ENCODE data around the gene ERCC2. TPM values are rescaled to one million over a fixed set of nuclear protein-coding genes. Genes with fewer than 3 reads are reported as not detected.

The ERCC2 gene
- total RNA-seq, 1 experiment from 2014 or later = 27.8 TPM

GRCh38 chr19:45322311-45322710, 48.1 kb downstream of the ERCC2 start:
- CTCF ChIA-PET = interaction anchor here (0.6 kb wide), 1 partner anchor 135 kb away, joined by 3 read pairs; no protein-coding TSS in a partner anchor
- POLR2A ChIA-PET = no interaction called here
- TF ChIP-seq CTCF (IDR thresholded peaks at IDR 0.05; ENCODE audit: unreplicated experiment) = no peak
- intact Hi-C loops (cut with micrococcal nuclease) = no loop called here
- Mint-ChIP-seq H3K9me3 (ENCODE audit: unreplicated experiment) (no peaks in the 10 kb centered on the region), H3K27ac (ENCODE audit: low read depth, unreplicated experiment) (no peak overlapping the region), H3K4me3 (ENCODE audit: unreplicated experiment) (no peak overlapping the region), H3K36me3 (ENCODE audit: insufficient read depth, unreplicated experiment) (no peaks in the 10 kb centered on the region), H3K27me3 (ENCODE audit: insufficient read depth, unreplicated experiment) (peaks cover 12% of the 10 kb centered on the region), H3K4me1 (ENCODE audit: insufficient read depth, unreplicated experiment) (peaks cover 6% of the 10 kb centered on the region)
- no peak for DNase-seq (ENCODE audit: unreplicated experiment)
- BruUV-seq (replicated peaks) = no TSS peak

- no peaks in the 10 kb centered on the region for H3K9me3 Mint-ChIP-seq (ENCODE audit: unreplicated experiment)
- TF ChIP-seq CTCF (IDR thresholded peaks at IDR 0.05; ENCODE audit: unreplicated experiment) = no peak
- peaks cover 6% of the 10 kb centered on the region for H3K4me1 Mint-ChIP-seq (ENCODE audit: insufficient read depth, unreplicated experiment)
- no peak for DNase-seq (ENCODE audit: unreplicated experiment)
- no peaks in the 10 kb centered on the region for H3K36me3 Mint-ChIP-seq (ENCODE audit: insufficient read depth, unreplicated experiment)
- intact Hi-C loops (cut with micrococcal nuclease) = no loop called here
- H3K27ac Mint-ChIP-seq (ENCODE audit: low read depth, unreplicated experiment) = no peak overlapping the region
- BruUV-seq (replicated peaks) = no TSS peak
- CTCF ChIA-PET = interaction anchor here (0.6 to 1.4 kb wide), 2 partner anchors 16 to 135 kb away, joined by 3 read pairs; no protein-coding TSS in a partner anchor
- no peak overlapping the region for H3K4me3 Mint-ChIP-seq (ENCODE audit: unreplicated experiment)
- POLR2A ChIA-PET = no interaction called here
- H3K27me3 Mint-ChIP-seq (ENCODE audit: insufficient read depth, unreplicated experiment) = peaks cover 17% of the 10 kb centered on the region
These were observed 48.5 kb downstream of the ERCC2 start for GRCh38 chr19:45321848-45322247.

GRCh38 chr19:45320997-45321775, 49.2 kb downstream of the ERCC2 start:
- no peaks in the 10 kb centered on the region for H3K36me3 Mint-ChIP-seq (ENCODE audit: insufficient read depth, unreplicated experiment)
- no peak overlapping the region for H3K27ac Mint-ChIP-seq (ENCODE audit: low read depth, unreplicated experiment)
- DNase-seq (ENCODE audit: unreplicated experiment) = no peak
- no peak for TF ChIP-seq CTCF (IDR thresholded peaks at IDR 0.05; ENCODE audit: unreplicated experiment)
- intact Hi-C loops (cut with micrococcal nuclease) = no loop called here
- ChIA-PET CTCF (interaction anchor here (0.6 to 1.4 kb wide), 3 partner anchors 17 to 134 kb away, joined by 3 to 4 read pairs (median 3); no protein-coding TSS in a partner anchor), POLR2A (no interaction called here)
- no peaks in the 10 kb centered on the region for H3K9me3 Mint-ChIP-seq (ENCODE audit: unreplicated experiment)
- no TSS peak for BruUV-seq (replicated peaks)
- peaks cover 23% of the 10 kb centered on the region for H3K27me3 Mint-ChIP-seq (ENCODE audit: insufficient read depth, unreplicated experiment)
- H3K4me1 Mint-ChIP-seq (ENCODE audit: insufficient read depth, unreplicated experiment) = peaks cover 2% of the 10 kb centered on the region
- no peak overlapping the region for H3K4me3 Mint-ChIP-seq (ENCODE audit: unreplicated experiment)

GRCh38 chr19:45315304-45315703, 55.1 kb downstream of the ERCC2 start:
- Mint-ChIP-seq H3K4me1 (ENCODE audit: insufficient read depth, unreplicated experiment) (no peaks in the 10 kb centered on the region), H3K4me3 (ENCODE audit: unreplicated experiment) (no peak overlapping the region), H3K27me3 (ENCODE audit: insufficient read depth, unreplicated experiment) (peaks cover 45% of the 10 kb centered on the region), H3K27ac (ENCODE audit: low read depth, unreplicated experiment) (no peak overlapping the region), H3K36me3 (ENCODE audit: insufficient read depth, unreplicated experiment) (no peaks in the 10 kb centered on the region), H3K9me3 (ENCODE audit: unreplicated experiment) (no peaks in the 10 kb centered on the region)
- intact Hi-C loops (cut with micrococcal nuclease) = no loop called here
- no TSS peak for BruUV-seq (replicated peaks)
- CTCF ChIA-PET = interaction anchor here (0.7 kb wide), 1 partner anchor 286 kb away, joined by 3 read pairs; no protein-coding TSS in a partner anchor
- TF ChIP-seq CTCF (IDR thresholded peaks at IDR 0.05; ENCODE audit: unreplicated experiment) = no peak
- no peak for DNase-seq (ENCODE audit: unreplicated experiment)
- POLR2A ChIA-PET = no interaction called here

Measured in MCF 10A (cell line).